B cell (primary cell): ENCODE data around the gene CCND1.

Experiments
- EZH2 ChIP-seq: IDR thresholded peaks from 2 replicates; pipeline ENCODE4 v1.6.1; 2012; ENCODE audit warnings: borderline replicate concordance, low read depth, mild to moderate bottlenecking, moderate library complexity, low read length; ENCODE audit not compliant: insufficient read depth, poor library complexity, severe bottlenecking
- TF ChIP-seq, protein P1 (sequence below): fragments of 200-600 bp; IDR thresholded peaks from one replicate; pipeline ENCODE4 v1.8.0; 2022; ENCODE audit warnings: antibody characterized with exemption, mild to moderate bottlenecking

DNA sequence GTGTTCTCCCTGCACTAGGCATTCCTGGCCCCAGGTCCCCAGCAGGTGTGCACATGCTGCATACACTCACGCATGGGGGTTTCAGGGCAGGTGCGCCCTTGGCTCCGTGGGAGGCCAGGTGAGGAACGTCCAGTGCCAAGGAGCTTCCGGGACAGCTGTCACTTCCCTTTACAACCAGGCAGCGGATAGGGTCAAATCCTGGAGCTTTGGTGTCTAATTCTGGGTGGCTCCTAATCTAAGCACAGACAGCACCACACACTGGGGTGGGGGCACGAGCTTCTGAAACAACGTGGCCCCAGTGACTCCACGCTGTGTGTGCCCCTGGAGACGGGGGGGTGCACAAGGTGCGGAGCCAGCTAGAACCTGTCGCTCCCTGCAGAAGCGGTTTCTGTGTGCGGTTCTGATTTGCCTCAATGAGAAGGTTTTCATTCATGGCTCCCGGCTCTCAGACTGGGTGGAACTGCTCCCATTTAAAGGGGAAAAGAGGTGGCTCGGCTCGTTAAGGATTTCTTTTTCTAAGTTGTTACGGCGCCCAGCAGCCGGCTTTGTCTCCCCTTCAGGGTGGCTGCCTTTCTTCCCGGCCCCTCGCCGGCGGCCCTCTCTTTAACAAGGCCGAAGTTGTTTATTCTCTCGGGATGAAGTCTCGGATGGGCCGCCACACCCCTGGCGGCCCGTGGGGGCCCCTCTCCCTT, 5.0 kb downstream of the CCND1 start:
- TF ChIP-seq, protein P1, sequence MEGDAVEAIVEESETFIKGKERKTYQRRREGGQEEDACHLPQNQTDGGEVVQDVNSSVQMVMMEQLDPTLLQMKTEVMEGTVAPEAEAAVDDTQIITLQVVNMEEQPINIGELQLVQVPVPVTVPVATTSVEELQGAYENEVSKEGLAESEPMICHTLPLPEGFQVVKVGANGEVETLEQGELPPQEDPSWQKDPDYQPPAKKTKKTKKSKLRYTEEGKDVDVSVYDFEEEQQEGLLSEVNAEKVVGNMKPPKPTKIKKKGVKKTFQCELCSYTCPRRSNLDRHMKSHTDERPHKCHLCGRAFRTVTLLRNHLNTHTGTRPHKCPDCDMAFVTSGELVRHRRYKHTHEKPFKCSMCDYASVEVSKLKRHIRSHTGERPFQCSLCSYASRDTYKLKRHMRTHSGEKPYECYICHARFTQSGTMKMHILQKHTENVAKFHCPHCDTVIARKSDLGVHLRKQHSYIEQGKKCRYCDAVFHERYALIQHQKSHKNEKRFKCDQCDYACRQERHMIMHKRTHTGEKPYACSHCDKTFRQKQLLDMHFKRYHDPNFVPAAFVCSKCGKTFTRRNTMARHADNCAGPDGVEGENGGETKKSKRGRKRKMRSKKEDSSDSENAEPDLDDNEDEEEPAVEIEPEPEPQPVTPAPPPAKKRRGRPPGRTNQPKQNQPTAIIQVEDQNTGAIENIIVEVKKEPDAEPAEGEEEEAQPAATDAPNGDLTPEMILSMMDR, result no peak
- TF ChIP-seq EZH2, result no peak
